GM12891 (cell line): ENCODE results near the gene B4GALT5.

Experiments used
- PAX5 ChIP-seq: IDR thresholded peaks from 2 replicates; pipeline ENCODE4 v1.6.1; 2011; ENCODE audit warnings: low read length, moderate library complexity, mild to moderate bottlenecking; ENCODE audit not compliant: insufficient read depth, severe bottlenecking
- POLR2A ChIP-seq: IDR thresholded peaks from 2 replicates; pipeline ENCODE4 v1.6.1; 2011; ENCODE audit warnings: low read depth, low read length, control low read depth
- POLR2AphosphoS5 ChIP-seq: IDR thresholded peaks from 2 replicates; pipeline ENCODE4 v1.6.1; 2011; ENCODE audit warnings: low read depth, low read length, control low read depth
- SPI1 ChIP-seq: IDR thresholded peaks from 2 replicates; pipeline ENCODE4 v1.6.1; 2011; ENCODE audit warnings: low read depth, low read length, control low read depth
- TAF1 ChIP-seq: IDR thresholded peaks from 2 replicates; pipeline ENCODE4 v1.6.1; 2011; ENCODE audit warnings: low read depth, low read length, control low read depth

- TF ChIP-seq POLR2A: no peak
- no peak for TF ChIP-seq POLR2AphosphoS5
- no peak for TF ChIP-seq TAF1
- no peak for TF ChIP-seq SPI1
- TF ChIP-seq PAX5: no peak
Observed at GRCh38 chr20:49727894-49728885, 14.5 kb upstream of the B4GALT5 start.
